Central memory CD4-positive, alpha-beta T cell (primary cell): ENCODE results near the gene UBXN7.
A peak's percentile ranks its signal among the peaks of the same experiment; 100 is the strongest.
"Not testable (repeated sequence)": the region's sequence is repeated elsewhere in the genome, so short reads cannot be mapped to it uniquely, and the experiment has no call there.

ENCODE experiments used
- DNase-seq: peaks from one replicate; pipeline ENCODE4 v3.0.0; 2022

Gene UBXN7

DNA sequence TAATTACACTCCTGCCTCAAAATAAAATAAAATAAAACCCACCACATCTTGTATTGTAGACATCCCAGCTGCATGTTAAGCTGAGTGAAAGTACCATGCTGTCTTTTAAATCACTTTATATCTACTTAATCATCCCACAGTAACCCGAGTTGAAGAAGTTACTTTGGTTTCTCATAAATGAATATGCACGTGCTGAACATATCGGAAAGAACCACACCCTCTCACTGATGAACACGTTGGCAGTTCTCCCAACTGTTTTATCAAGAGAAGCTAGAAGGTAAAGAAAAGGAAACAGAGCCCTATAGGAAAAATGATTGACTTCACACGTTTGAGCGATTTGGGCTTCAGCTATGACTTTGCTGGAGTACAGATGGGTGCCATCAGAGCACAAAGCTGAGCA lies 78.1 kb downstream of the UBXN7 start:
- DNase-seq: no peak

DNA sequence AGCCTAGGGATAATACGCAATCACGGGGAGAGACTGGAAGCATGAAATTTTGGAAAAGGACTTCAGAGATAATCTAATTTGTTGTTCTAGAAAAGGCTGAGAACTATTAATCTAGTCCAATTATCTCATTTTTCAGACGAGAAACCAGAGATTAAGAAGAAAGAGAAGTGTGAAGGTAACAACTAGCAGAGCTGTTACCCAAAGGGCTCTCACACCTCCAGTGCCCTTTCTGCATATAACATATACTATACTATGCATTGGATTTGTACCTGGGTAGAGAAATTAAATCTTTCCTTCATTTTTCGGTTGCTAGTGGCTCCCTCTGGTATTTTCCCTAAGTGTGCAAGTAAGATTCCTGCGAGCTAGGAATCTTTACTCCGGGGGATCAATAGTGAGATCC lies 80.7 kb downstream of the UBXN7 start:
- DNase-seq: no peak

- DNase-seq: no peak
Observed at GRCh38 chr3:196350067-196350466, 82.2 kb downstream of the UBXN7 start.

- DNase-seq: no peak
Observed at GRCh38 chr3:196348698-196349097, 83.5 kb downstream of the UBXN7 start.

- DNase-seq: no peak
Observed at GRCh38 chr3:196344663-196345062, 87.6 kb downstream of the UBXN7 start.

DNA sequence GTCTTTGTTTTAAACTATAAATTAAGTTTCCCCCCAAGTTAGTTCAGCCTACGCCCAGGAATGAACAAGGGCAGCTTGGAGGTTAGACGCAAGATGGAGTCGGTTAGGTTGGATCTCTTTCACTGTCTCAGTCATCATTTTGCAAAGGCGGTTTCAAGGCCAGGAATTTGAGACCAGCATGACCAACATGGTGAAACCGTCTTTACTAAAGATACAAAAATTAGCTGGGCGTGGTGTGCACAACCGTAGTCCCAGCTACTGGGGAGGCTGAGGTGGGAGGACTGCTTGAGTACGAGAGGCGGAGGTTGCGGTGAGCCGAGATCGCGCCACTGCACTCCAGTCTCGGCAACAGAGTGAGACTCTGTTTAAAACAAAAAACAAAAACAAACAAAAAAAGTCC lies 88.3 kb downstream of the UBXN7 start:
- DNase-seq: not testable (repeated sequence)

GRCh38 chr3:196341137-196341536 lies 91.1 kb downstream of the UBXN7 start:
- no peak for DNase-seq

- no peak for DNase-seq
Observed at GRCh38 chr3:196340466-196340865, 91.8 kb downstream of the UBXN7 start.

- no peak for DNase-seq
Observed at GRCh38 chr3:196339493-196340254, 92.6 kb downstream of the UBXN7 start.

DNA sequence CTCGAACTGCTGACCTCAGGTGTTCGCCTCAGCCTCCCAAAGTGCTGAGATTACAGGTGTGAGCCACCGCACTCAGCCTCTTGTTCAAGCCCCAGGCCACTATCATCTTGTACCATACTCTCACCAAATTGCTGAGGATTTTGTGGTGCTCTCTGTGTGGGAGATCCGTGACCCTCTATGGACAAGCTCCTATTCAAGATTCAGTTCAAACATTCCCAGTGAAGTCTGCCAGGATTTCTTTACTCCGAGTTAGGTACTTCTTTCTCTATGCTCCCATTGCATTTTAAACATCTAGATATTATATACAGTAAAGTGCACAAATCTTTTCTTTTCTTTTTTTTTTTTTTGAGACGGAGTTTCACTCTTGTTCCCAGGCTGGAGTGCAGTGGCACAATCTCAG lies 93.2 kb downstream of the UBXN7 start:
- no peak for DNase-seq

GRCh38 chr3:196336319-196337145 lies 95.7 kb downstream of the UBXN7 start:
- DNase-seq: no peak

- DNase-seq: no peak
Observed at GRCh38 chr3:196335503-196335948, 96.7 kb downstream of the UBXN7 start.

DNA sequence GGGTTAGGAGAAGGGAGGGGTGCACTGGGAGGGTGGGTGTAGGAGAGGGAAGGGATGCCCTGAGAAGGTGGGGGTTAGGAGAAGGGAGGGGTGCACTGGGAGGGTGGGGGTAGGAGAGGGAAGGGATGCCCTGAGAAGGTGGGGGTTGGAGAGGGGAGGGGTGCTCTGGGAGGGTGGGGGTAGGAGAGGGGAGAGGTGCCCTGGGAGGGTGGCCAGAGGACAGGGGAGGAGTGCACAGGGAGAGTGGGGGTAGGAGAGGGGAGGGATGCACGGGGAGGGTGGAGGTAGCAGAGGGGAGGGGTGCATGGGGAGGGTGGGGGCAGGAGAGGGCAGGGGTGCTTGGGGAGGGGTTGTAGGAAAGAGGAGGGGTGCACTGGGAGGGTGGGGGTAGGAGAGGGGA lies 97.2 kb downstream of the UBXN7 start:
- no peak for DNase-seq

DNA sequence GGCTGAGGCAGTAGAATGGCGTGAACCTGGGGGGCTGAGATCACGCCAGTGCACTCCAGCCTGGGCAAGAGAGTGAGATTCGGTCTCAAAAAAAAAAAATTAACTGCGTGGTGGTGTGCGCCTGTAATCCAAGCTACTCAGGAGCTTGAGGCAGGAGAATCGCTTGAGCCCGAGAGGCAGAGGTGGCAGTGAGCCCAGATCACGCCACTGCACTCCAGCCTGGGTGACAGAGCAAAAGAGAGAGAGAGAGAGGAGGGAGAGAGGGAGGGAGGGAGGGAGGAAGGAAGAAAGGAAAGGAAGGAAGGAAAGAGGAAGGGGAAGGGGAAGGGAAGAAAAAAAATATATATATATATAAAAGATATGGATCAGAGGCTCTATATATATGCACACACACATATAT lies 100.1 kb downstream of the UBXN7 start:
- DNase-seq: no peak

GRCh38 chr3:196327405-196327804 lies 104.8 kb downstream of the UBXN7 start:
- no peak for DNase-seq

DNA sequence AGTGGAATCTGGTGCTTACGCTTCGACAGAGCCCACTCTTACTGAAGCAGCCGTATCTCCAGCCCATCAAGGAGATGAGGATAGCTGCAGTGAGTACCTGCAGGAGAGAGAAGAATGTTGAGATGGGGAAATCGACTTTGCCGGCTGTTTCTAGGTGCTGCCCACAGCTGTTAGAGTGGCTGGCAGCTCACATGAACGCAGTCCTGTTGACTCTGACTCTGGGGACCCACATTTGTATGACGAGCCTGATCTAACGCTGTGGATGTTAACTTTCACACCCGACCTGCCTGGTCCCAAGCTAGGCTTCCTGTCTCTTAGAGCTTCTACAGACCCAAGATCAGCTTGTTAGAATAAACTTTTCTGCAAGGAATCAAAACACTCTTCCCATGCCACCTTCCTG lies 105.3 kb downstream of the UBXN7 start:
- no peak for DNase-seq

DNA sequence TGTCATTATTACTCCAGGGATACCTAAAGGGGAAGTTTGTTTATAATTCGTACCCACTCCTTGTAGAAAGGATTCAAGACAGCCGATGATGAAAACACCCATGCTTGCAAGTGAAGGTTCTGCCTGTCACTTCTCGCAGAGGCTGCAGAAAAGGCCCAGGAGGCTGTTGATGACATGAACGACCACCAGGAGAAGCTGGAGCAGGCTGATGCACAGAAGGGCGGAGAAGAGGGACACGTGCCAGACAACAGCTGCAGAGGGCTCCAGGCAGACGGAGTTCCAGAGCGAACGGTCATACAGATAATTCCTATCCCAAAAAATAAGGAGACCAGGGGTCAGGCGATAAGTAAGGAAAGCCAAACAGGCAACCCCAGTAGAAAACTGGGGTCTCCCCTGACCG lies 108.5 kb downstream of the UBXN7 start:
- DNase-seq: no peak

DNA sequence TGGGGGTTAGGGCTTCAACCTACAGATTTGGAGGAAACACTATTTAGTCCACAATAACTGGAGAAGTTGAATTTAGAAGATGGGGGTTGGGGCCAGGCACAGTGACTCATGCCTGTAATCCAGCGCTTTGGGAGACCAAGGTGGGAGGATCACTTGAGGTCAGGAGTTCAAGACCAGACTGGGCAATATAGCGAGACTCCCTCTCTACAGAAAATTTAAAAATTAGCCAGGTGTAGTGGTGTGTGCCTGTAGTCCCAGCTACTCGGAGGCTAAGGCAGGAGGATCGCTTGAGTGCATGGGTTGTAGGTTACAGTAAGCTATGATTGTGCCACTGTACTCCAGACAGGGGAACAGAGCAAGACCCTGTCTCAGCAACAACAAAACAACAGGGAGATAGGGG lies 109.2 kb downstream of the UBXN7 start:
- no peak for DNase-seq

GRCh38 chr3:196321162-196321561 lies 111.1 kb downstream of the UBXN7 start:
- no peak for DNase-seq

DNA sequence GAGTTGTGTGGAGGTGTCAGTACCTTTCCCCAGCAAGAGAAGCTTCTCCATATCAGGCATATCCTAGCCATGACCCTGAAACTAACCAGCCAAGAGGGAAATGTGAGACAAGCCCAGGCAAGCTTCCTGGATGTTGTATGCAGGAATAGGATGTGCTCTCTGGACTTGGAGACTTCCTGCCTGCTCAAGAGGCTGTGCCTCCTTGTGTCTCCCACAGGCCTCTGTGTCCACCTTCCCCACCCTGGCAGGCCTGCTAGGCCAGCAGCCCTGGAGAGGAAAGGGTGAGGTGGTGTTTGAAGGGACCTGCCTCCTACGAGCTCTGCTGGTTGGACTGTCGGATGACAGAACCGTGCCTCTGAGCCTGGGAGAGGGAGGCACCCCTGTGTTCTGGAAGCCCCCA lies 112.1 kb downstream of the UBXN7 start:
- no peak for DNase-seq

GRCh38 chr3:196317687-196318467 lies 114.3 kb downstream of the UBXN7 start, which contains the start of gene DYNLT2B:
TSS of gene DYNLT2B (minus strand) at chr3:196318240. CDS start at chr3:196318152, 88 bp downstream.
- peak; percentile 90 for DNase-seq

GRCh38 chr3:196316799-196317686 lies 115.2 kb downstream of the UBXN7 start:
- DNase-seq: not testable (repeated sequence)
